Caki2 (cell line): ENCODE results near the gene SGCD. TPM values are rescaled to one million over a fixed set of nuclear protein-coding genes. Genes with fewer than 3 reads are reported as not detected.
"Not testable (repeated sequence)": the region's sequence is repeated elsewhere in the genome, so short reads cannot be mapped to it uniquely, and the experiment has no call there.

Experiments used
- DNase-seq: peaks from one replicate; pipeline ENCODE4 v3.0.0-alpha.2; 2015; ENCODE audit warnings: low read depth
- in situ Hi-C: cut with HindIII; loops from 2 replicates; pipeline ENCODE4 v1.10.0; 2016; ENCODE audit warnings: low sequenced_read_pairs, low pct_unique_long_range_greater_than_20kb, mixed read lengths
- total RNA-seq: library from RNA; depleted of rRNA; stranded (reverse); fragments of >200 nt; shearing (Covaris generic); gene quantifications from 2 replicates; pipeline ENCODE4 v1.2.3, GENCODE V29; 2014; ENCODE audit warnings: low replicate concordance

The SGCD gene
- total RNA-seq, 1 experiment from 2014 or later, result not detected

DNA sequence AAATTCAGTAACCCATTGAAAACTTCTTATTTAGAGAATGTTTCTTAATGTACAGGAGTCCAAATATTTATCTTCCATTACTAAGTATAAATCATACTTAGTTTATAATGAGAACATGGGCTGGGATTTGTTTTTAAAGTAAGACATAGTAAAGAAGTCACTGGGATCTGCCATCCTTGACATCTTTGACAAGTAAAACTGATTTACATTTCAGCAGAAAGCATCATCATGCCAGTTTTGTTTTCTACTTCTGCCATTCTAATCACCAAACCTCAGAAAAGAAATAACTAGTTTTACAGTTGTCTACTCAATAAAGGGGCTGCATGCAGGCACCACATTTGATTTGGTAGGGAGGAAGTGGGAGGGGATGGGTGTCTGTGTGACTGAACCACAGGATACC is 301.5 kb downstream of the SGCD start:
- no peak for DNase-seq
- in situ Hi-C loops, result no loop called here

DNA sequence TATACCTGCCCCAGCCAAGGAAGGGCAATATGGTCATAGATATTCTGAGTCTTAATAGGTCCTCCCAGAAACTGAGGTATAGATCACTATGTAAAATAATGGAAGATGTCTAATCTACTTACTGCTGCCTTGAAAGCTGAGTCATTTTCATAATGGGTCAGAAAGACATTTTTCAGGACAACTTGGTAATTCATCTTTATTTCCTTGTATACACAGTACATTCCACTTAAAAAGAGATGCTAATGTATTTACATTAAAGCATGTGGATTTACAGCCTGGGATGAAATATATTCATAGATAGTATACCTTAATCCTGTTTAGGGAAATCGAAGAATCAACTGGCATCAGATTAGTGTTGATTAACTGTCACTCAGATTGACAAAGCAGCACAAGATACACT is 304.0 kb downstream of the SGCD start:
- in situ Hi-C loops, result no loop called here
- no peak for DNase-seq

DNA sequence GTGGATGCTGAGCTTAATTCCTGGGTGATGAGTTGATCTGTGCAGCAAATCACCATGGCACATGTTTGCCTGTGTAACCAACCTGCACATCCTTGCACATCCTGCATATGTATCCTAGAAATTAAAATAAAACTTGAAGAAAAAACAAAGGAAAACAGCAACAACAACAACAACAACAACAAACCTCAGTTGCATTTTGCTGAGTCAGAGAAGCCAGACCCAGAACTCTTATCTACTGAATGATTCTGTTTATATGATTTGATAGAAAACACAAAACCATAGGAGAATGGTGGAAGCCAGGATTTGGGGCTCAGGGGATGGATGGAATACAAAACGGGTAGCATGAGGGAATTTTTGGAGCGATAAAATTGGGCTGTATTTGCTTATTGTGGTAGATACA is 307.3 kb downstream of the SGCD start:
- in situ Hi-C loops, result no loop called here
- DNase-seq, result no peak

DNA sequence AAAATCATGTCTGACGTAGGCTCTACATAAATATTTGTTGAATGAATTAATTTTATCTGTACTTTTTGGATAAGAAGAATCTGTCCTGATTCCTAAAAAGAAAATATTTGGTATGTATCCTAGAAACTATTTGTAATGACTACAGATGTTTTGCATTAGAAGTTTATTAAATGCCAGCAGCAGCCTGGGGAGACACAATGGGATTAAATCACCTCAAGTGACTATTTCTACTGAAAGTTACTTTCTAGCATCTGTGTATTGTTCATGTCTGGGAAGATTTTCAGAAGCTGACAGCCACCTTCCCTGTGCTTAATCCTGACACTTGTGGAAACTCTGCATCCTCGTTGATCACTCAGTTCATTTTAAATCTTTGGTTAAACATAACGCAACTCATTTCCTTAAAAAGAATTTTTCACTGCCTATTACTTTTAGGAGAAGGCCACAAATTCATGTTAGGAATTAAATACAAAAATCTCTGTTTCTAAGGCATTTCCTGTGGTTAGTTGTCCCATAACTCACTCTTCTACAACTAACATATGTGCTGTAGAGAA is 313.8 kb downstream of the SGCD start:
- no peak for DNase-seq
- in situ Hi-C loops, result no loop called here

DNA sequence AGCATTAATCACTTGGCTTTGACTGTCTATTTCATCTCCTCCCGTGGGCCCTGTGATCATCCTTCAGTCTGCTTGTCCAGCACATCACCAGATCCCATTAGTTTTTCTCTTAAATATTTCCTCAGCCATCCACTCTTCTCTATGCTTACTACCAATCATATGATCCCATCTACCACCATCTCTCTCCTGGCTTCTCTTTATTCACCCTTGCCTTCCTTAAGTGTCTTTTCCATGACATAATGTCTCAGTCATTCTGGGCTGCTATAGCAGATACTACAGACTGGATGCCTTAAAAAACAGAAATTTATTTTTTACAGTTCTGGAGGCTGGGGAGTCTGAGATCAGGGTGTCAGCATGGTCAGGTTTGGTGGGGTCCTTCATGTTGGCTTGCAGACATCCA is 314.7 kb downstream of the SGCD start:
- no peak for DNase-seq
- in situ Hi-C loops, result no loop called here

DNA sequence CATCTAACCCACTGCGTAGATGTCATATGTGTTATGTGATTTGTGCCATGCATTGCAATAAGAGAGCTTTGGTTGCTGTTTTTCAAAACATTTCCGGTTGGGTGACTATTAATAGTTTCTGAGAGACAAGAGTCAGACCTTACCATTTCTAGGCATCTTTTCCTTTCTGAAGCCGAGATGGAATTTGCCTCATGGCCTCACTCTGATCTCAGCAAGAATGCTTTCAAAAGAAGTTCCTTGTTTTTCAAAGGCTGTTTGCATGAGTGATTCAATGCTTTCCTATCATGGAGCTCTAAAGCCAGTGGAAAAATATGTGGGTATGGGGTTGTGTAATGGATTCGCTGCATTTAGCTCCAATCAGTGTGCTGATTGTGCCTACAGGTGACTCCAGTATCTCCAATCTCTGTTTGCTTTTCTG is 320.1 kb downstream of the SGCD start:
- in situ Hi-C loops, result no loop called here
- DNase-seq, result peak; percentile 4

DNA sequence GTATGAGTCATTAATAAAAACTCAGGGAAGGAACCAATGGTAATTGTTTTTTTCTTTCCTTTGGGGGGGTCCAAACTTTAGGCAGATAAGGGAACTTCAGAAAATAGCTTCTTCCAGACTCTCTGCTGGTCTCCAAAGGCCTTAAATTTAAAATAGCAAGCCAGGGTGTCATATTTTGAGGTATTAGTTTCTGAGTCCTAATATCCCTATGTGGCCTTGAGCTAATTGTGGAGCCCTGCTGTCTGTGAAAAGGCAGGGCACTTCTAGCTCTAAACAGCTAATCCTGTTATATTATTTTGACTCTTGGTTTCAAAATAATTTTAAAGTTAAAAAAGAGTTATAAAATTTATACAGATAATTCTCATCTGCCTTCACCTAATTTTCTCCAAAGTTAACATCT is 327.5 kb downstream of the SGCD start:
- in situ Hi-C loops, result no loop called here
- no peak for DNase-seq

DNA sequence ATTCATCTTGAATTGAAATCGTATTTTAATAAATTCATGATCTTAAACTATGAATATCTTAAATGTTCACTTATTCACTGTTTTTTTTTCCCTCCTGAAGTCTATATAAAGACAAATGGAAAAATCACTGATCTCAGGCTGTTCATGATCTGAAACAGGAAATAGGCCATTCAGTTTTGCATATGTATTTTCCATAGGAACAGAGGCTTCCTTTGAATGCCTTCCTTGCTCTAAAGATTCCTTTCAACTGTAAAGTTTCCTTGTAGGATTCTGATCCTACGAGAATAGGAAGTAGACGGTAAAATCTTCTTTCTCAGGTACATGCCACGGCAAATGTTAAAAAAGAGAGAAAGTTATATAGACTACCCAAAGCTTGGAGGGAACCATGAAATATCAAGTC is 328.8 kb downstream of the SGCD start:
- DNase-seq, result no peak
- in situ Hi-C loops, result no loop called here

DNA sequence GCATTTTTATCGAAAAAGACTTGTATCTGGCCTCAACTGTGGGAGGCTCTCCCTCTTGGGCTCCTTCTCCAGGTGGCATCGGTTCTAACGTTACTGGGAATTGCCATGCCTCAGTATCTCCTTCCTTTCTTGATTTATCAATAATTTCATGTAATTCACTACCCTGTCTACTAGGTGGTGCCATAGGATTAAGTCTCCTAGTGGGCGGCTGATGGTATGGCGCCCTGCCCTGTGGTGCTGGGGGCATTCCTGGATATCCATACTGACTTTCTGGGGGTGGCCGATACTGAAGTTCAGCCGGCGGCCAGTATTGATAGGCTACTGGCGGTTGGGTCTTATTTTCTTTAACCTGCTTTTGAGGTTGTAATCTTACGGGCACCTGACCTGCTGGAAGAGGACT is 337.9 kb downstream of the SGCD start:
- in situ Hi-C loops, DNase-seq: not testable (repeated sequence)

DNA sequence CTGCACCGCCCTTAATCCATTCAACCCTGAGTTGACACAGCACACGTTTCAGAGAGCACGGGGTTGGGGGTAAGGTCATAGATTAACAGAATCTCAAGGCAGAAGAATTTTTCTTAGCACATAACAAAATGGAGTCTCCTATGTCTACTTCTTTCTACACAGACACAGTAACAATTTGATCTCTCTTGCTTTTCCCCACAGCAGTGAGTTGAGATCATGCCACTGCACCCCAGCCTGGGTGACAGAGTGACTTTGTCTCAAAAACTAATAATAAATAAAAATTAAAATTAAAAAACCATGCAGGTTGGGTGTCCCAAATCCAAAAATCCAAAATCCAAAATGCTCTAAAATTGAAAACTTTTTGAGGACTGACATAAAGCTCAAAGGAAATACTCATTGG is 339.7 kb downstream of the SGCD start:
- in situ Hi-C loops, DNase-seq: not testable (repeated sequence)

DNA sequence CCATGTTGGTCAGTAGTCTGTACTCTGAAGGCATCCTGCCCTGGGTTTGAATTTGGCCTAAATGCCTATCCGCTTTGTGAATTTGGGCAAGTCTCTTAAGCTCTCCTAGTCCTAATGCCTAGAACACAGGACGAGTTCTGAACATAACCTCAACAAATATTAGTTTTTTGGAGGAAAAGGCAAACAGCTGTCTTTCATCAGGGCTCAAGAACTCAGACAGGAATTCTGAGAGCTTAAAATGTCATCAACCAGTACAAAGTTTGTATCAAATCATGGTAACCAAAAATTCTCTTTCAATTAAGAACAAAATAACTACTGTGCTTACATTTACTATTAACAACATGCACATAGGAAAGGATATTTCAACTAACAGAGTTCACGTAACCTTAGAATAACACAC is 340.7 kb downstream of the SGCD start:
- in situ Hi-C loops, result no loop called here
- no peak for DNase-seq

DNA sequence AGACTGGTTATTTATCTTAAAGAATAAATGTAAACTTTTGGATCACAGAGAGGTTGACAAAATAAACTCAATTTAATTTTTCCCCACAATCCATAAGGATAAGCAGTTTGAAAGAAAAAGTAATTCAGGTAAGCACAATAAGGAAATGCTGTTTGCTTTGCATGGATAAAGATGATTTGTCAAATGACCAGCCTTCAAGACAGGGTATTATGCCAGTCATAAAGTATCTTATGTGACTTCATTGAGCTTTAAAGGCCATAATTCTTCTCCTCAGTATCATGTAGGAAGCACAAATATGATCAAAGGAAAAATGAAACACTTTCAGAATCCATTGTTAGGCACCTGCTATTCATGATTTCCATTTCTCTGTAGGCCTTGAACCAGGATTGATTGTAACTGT is 342.5 kb downstream of the SGCD start:
- no peak for DNase-seq
- in situ Hi-C loops, result no loop called here

DNA sequence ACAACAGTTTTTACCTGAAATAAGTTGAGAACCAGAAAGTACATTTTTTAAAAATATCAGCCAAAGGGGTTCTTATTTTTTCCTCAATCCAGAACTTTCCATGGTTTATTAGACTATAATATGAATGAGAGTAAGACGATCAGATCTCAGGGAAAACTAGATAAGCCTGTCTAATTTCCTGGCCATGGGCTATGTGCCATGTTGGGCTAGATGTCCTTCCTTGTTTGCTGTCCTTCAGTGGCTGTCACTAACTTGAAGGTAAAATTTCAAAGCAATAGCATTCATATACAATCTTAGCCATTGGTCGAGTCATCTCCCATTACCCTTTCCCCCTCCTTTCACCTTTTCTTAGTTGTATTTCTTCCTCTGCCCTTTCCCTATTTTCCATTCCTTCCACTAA is 343.7 kb downstream of the SGCD start:
- in situ Hi-C loops, result no loop called here

DNA sequence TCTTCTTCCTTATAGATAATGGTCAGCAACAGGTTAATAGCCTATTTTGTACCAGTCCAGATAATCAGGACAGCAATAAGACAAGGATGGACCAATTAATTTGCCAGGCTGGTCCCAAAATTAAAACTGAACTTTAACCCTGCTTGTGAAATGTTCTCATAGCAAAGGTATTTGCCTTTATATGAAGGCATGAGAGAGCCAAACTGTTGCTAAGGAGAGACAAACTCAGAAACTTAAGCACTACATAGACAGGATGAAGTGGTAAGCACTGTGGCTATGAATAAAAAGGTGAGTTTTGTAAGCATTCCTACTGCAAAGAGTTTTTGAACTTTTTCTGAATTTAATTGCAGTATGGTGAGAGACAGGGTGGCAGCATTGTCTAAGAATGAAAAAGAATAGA is 348.4 kb downstream of the SGCD start:
- in situ Hi-C loops, result no loop called here
- no peak for DNase-seq

More for the DNA sequence above, 343.7 kb downstream of the SGCD start:
- DNase-seq, result no peak

DNA sequence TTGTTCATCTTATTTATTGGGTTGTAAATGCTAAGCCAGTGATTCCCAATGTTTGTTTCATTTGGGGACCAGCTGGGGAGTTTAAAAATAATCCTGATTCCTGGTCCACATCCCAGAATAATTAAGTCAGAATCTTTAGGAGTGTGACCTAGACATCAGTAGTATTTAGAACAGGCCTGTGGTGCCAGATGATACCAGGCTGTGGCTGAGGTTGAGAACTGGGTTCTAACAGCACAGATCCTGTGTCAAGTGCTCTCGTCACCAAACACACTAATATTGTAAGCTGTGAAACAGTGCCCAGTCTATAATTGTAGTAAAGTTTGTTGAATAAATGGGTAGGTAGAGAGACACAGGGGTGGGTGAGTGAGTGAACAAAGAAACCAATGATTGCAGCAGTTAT is 351.0 kb downstream of the SGCD start:
- in situ Hi-C loops, result no loop called here
- DNase-seq, result no peak

DNA sequence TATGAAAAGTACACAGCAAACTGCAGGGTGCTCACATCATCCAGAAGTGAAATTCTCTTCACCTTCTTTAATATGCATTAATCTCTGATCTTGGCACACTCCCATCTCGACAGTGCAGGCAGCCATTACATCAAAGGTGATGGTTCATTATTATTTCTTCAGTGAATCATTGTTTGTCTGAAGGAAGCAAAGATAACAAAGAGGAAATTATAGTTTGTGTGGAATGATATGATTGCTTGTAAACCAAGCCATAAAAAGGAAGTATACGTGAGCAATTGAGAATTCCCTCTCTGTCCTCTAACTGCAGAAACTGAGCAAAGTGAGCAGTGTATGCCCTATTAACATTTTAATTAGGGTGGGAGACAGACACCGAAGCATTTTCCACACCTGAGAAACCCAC is 351.5 kb downstream of the SGCD start:
- DNase-seq, result peak; percentile 28
- in situ Hi-C loops, result no loop called here

DNA sequence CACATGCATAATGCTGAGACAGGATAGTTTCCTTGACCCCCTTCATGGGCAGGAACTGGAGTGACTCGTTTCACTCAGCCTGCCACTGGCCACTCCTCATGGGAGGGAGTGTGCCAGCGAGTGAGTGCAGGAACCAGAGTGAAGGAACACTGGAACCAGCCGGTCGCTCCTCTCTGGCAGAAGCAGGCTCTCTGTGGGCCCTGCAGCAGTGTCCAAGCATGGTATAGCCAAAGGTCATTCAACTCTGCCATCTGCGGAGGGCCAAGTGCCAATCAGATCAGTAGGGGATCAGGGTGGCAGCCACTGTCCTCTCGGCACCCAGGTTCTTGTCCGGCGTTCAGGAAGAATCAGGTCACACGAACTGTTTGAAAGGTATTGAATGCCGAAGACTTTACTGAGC is 353.9 kb downstream of the SGCD start:
- no peak for DNase-seq
- in situ Hi-C loops, result no loop called here

DNA sequence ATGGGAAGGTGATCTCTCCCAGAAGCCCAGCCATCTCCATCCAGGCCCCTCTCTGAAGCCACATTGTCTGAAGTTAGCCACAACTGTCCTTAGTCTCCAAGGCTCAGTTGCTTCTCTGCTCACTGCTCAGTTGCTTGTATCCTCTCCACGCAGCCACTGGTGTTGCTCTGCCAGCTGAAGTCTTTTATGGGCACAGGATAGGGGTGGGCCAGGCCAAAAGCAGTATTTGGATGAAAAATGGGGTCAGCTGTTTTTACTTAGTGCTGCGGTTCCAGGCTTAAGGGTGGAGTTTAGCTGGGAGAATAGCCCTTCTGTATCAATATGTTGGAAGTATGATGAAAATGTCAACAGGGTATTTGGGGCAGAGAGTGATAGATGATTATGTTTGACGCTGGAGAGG is 354.3 kb downstream of the SGCD start:
- no peak for DNase-seq
- in situ Hi-C loops, result no loop called here

DNA sequence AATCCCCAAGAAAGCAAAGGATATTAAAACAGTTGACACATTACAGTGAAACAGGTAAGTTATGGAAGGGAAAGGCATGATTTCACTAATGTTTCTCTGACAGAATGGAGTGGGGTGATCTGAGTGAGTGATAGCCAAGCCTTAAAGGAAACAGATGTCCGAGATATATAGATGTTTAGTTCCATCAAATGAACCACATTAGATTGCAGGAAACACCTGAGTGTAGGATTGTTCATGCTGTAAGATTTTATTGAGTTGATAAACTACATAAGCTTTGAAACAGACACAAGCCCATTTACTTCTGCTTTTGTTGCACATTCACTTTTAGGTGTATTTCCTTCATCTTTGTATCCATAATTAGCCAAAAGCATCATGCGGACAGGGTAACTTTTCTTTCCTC is 356.0 kb downstream of the SGCD start:
- no peak for DNase-seq
- in situ Hi-C loops, result no loop called here

DNA sequence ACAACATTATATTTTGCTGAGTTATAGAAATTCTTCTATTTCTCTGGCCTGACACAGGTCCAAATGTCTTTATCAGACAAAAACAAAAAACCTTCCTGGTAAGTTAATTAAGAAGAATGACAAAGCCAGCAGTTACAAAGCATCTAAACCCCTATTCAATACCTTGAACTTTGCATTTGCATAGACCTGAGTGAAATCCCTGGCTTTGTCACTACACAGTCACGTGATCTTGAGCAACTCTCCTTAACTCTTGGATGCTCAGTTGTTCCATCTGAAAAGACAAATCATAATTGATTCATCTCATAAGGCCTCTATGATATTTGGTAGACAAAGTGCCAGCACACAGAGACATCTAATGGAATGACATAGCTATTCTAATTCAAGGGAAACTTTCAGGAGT is 356.5 kb downstream of the SGCD start:
- DNase-seq, result no peak
- in situ Hi-C loops, result no loop called here

DNA sequence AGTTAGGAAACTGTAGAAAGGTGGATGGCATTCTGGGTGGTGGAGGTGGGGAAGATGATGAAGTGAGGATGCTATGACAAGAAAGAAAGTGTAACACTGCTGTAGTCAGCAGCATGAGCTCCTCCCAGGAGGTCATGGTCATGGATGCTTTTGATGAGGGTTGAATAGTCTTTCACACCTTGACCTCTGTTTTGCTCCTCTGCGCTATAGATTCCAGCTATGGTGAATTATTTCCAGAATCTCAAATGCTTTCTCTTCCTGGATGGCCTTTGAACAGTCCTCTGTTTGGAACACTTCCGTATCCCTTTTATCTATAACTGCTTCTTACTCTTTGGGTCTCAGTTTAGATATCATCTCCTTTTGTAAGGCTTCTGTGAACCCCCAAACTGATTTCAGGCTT is 357.3 kb downstream of the SGCD start:
- DNase-seq, result no peak
- in situ Hi-C loops, result no loop called here
